Uterus (tissue), 4 donors: ENCODE data around the gene MYH14. TPM values are rescaled to one million over a fixed set of nuclear protein-coding genes. Genes with fewer than 3 reads are reported as not detected.

ENCODE experiments used
- DNase-seq, 2 donors: peaks; one replicate each; pipeline ENCODE4 v3.0.0-alpha.2; 2019 to 2020
- H3K27ac ChIP-seq, 2 donors: fragments of 200-600 bp; sonication (generic); 1 replicate in 1 of 2; 2 replicates in 1 of 2; pipeline ENCODE4 v1.5.1; 2016 to 2018
- H3K27me3 ChIP-seq, 2 donors: fragments of 200-600 bp; sonication (generic); one replicate each; pipeline ENCODE4 v1.5.1; 2018 to 2019; ENCODE audit warnings: control low read depth in 1 of 2
- H3K36me3 ChIP-seq, 2 donors: fragments of 200-600 bp; sonication (generic); one replicate each; pipeline ENCODE4 v1.5.1; 2019; ENCODE audit warnings: control low read depth in 1 of 2
- H3K4me1 ChIP-seq, 2 donors: fragments of 200-600 bp; sonication (generic); one replicate each; pipeline ENCODE4 v1.5.1; 2018 to 2019; ENCODE audit warnings: control low read depth in 1 of 2
- H3K4me3 ChIP-seq, 2 donors: fragments of 200-600 bp; sonication (generic); 1 replicate in 1 of 2; 2 replicates in 1 of 2; pipeline ENCODE4 v1.5.1; 2018 to 2019; ENCODE audit warnings: mild to moderate bottlenecking in 1 of 2
- H3K9me3 ChIP-seq, 2 donors: fragments of 200-600 bp; sonication (generic); one replicate each; pipeline ENCODE4 v1.5.1; 2019; ENCODE audit warnings: control low read depth in 1 of 2
- POLR2A ChIP-seq, 2 donors: fragments of 450-650 bp; IDR thresholded peaks; one replicate each; pipeline ENCODE4 v1.6.1; 2016; ENCODE audit warnings: antibody characterized with exemption in 2 of 2, mild to moderate bottlenecking in 1 of 2, moderate library complexity in 1 of 2
- intact Hi-C: fragments of 100-400 bp; cut with DNase I; formaldehyde crosslinking; loops from one replicate; pipeline ENCODE4 v1.15.1; 2023; ENCODE audit warnings: low total_unique reads
- total RNA-seq, 4 donors: library from RNA; depleted of rRNA in 3 of 4; stranded (reverse); fragments of >200 nt in 3 of 4; gene quantifications; one replicate each; pipeline versions ENCODE4 v1.1.0 to v1.2.4, GENCODE V29; 2014 to 2023
- TF ChIP-seq, protein P1 (sequence below), 4 experiments: fragments of 200-600 bp in 2 of 4; fragments of 450-650 bp in 2 of 4; sonication (generic) in 2 of 4; IDR thresholded peaks; one replicate each; pipeline ENCODE4 v1.5.1; 2016 to 2019; ENCODE audit warnings: antibody characterized with exemption in 4 of 4, mild to moderate bottlenecking in 2 of 4, moderate library complexity in 1 of 4
- donor health status: DM: yes; HTN: yes; CAD: no.

The MYH14 gene
- total RNA-seq, 4 donors from 2014 or later, result 0.77 to 22.1 (median 1.4) TPM

GRCh38 chr19:50293263-50294004 lies 90.0 kb downstream of the MYH14 start:
- no peak for TF ChIP-seq POLR2A (IDR thresholded peaks at IDR 0.05)
- TF ChIP-seq, protein P1, sequence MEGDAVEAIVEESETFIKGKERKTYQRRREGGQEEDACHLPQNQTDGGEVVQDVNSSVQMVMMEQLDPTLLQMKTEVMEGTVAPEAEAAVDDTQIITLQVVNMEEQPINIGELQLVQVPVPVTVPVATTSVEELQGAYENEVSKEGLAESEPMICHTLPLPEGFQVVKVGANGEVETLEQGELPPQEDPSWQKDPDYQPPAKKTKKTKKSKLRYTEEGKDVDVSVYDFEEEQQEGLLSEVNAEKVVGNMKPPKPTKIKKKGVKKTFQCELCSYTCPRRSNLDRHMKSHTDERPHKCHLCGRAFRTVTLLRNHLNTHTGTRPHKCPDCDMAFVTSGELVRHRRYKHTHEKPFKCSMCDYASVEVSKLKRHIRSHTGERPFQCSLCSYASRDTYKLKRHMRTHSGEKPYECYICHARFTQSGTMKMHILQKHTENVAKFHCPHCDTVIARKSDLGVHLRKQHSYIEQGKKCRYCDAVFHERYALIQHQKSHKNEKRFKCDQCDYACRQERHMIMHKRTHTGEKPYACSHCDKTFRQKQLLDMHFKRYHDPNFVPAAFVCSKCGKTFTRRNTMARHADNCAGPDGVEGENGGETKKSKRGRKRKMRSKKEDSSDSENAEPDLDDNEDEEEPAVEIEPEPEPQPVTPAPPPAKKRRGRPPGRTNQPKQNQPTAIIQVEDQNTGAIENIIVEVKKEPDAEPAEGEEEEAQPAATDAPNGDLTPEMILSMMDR (IDR thresholded peaks at IDR 0.05), result no peak
- H3K4me3 ChIP-seq, result no peak overlapping the region
- no peaks in the 10 kb centered on the region for H3K4me1 ChIP-seq
- intact Hi-C loops, result no loop called here
- DNase-seq, result no peak
- no peaks in the 10 kb centered on the region for H3K9me3 ChIP-seq
- H3K27ac ChIP-seq, result no peak overlapping the region
- no peaks in the 10 kb centered on the region for H3K27me3 ChIP-seq
- H3K36me3 ChIP-seq, result no peaks in the 10 kb centered on the region

GRCh38 chr19:50300051-50300450 lies 96.6 kb downstream of the MYH14 start:
- peaks cover 0 to 6% of the 10 kb centered on the region in 2 donors for H3K9me3 ChIP-seq
- H3K4me1 ChIP-seq, result no peaks in the 10 kb centered on the region
- H3K4me3 ChIP-seq, result no peak overlapping the region
- TF ChIP-seq, protein P1 (IDR thresholded peaks at IDR 0.05), result no peak
- TF ChIP-seq POLR2A (IDR thresholded peaks at IDR 0.05), result no peak
- intact Hi-C loops, result no loop called here
- H3K36me3 ChIP-seq, result no peaks in the 10 kb centered on the region
- DNase-seq, result no peak
- H3K27ac ChIP-seq, result no peak overlapping the region
- H3K27me3 ChIP-seq, result no peaks in the 10 kb centered on the region

GRCh38 chr19:50300814-50301606 lies 97.6 kb downstream of the MYH14 start:
- TF ChIP-seq POLR2A (IDR thresholded peaks at IDR 0.05), result no peak
- TF ChIP-seq, protein P1 (IDR thresholded peaks at IDR 0.05), result no peak
- no peak overlapping the region for H3K27ac ChIP-seq
- no peaks in the 10 kb centered on the region for H3K36me3 ChIP-seq
- H3K9me3 ChIP-seq, result peaks cover 0 to 6% of the 10 kb centered on the region in 2 donors
- DNase-seq, result no peak
- intact Hi-C loops, result no loop called here
- no peaks in the 10 kb centered on the region for H3K27me3 ChIP-seq
- H3K4me3 ChIP-seq, result no peak overlapping the region
- H3K4me1 ChIP-seq, result no peaks in the 10 kb centered on the region

DNA sequence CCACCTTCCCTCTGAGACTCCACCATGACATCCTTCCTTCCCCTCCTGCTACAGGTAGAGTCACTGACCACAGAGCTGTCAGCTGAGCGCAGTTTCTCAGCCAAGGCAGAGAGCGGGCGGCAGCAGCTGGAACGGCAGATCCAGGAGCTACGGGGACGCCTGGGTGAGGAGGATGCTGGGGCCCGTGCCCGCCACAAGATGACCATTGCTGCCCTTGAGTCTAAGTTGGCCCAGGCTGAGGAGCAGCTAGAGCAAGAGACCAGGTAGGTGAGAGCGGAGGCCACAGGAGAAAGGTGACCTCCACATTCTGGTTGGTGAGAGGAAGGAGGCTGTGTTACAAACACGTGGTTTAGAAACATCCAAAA lies 98.2 kb downstream of the MYH14 start:
- H3K4me1 ChIP-seq, result no peaks in the 10 kb centered on the region
- no peak overlapping the region for H3K27ac ChIP-seq
- TF ChIP-seq POLR2A (IDR thresholded peaks at IDR 0.05), result no peak
- TF ChIP-seq, protein P1 (IDR thresholded peaks at IDR 0.05), result no peak
- DNase-seq, result no peak
- no peaks in the 10 kb centered on the region for H3K36me3 ChIP-seq
- H3K4me3 ChIP-seq, result no peak overlapping the region
- intact Hi-C loops, result no loop called here
- peaks cover 0 to 6% of the 10 kb centered on the region in 2 donors for H3K9me3 ChIP-seq
- no peaks in the 10 kb centered on the region for H3K27me3 ChIP-seq

- Histone ChIP-seq H3K9me3 (peaks cover 0 to 6% of the 10 kb centered on the region in 2 donors), H3K27me3 (no peaks in the 10 kb centered on the region), H3K4me3 (no peak overlapping the region), H3K4me1 (no peaks in the 10 kb centered on the region), H3K36me3 (no peaks in the 10 kb centered on the region), H3K27ac (no peak overlapping the region)
- TF ChIP-seq, protein P1 (IDR thresholded peaks at IDR 0.05), result no peak
- no peak for TF ChIP-seq POLR2A (IDR thresholded peaks at IDR 0.05)
- DNase-seq, result no peak
- intact Hi-C loops, result no loop called here
Observed at GRCh38 chr19:50303558-50303957, 100.1 kb downstream of the MYH14 start.
